ENCODE measurements around the gene ZNF597. TPM values are rescaled to one million over a fixed set of nuclear protein-coding genes. Genes with fewer than 3 reads are reported as not detected.
"Not testable (repeated sequence)": the region's sequence is repeated elsewhere in the genome, so short reads cannot be mapped to it uniquely, and the experiment has no call there.

ZNF597 gene
- polyA plus RNA-seq, 3 donors, result 3.9 to 4.1 (median 4.0) TPM

DNA sequence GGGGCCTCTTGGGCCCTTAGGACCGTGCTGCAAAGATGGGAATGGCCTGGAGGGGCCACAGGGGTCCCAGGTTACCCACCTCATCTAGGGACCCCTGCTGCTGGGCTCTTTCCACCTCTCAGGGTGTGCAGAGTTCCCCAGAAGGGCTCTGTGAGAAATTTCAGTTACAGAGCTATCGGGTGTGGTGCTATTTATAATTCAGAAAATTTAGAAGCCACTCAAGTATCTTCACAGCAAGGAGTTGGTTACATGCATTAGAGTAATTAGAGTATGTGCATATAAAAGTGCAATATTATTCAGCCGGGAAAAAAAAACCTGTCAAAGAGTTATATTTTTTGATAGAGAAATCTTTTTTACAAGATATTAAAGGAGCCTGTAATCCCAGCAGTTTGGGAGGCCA lies 33.1 kb upstream of the ZNF597 start:
- DNase-seq (ENCODE audit: low read depth in 3 of 3, low spot score in 2 of 3), result no peak

DNA sequence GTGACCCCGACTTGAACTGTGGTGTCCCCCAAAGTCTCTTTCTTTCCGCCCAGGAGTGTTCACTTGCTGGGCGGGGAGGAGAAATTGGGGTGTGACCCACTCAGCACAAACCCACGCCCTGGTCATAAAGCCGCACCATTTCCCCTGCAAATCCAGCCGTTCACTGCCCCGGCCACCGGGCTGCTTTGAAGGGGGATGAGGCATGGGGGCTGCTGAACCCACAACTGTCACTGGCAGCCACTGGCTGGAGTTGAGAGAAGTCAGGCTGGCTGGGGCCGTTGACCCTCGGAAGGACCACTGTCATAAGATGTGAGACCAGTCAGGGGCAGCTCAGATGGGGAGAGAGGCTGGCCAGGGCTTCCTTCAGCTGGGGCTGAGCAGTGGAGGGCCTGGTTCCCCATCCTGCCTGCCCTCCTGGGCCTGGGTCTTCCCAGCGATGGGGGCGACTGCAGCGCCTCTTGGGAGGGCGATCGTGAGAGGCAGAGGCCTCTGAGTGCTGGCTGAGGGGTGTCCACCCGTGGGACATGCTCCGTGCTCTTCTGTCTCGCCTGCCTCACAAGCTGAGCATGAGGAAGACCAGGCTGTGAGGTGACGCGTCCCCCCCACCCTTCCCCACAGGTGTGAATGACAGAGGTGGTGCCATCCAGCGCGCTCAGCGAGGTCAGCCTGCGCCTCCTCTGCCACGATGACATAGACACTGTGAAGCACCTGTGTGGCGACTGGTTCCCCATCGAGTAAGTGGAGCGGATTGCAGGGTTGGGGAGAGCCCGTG lies 32.5 kb upstream of the ZNF597 start:
- DNase-seq (ENCODE audit: low read depth in 3 of 3, low spot score in 2 of 3), result no peak

- DNase-seq (ENCODE audit: low read depth in 3 of 3, low spot score in 2 of 3), result not testable (repeated sequence)
Observed at GRCh38 chr16:3474870-3475269, 31.6 kb upstream of the ZNF597 start.

GRCh38 chr16:3474136-3474779 lies 31.0 kb upstream of the ZNF597 start:
- no peak for DNase-seq (ENCODE audit: low read depth in 3 of 3, low spot score in 2 of 3)

DNA sequence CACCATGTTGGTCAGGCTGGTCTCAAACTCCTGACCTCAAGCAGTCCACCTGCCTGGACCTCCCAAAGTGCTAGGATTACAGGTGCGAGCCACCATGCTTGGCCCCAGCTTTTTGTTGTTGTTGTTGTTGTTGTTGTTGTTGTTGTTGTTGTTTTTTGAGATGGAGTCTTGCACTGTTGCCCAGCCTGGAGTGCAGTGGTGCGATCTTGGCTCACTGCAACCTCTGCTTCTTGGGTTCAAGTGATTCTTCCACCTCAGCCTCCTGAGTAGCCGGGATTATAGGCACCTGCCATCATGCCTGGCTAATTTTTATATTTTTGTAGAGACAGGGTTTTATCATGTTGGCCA lies 30.3 kb upstream of the ZNF597 start:
- DNase-seq (ENCODE audit: low read depth in 3 of 3, low spot score in 2 of 3), result not testable (repeated sequence)

DNA sequence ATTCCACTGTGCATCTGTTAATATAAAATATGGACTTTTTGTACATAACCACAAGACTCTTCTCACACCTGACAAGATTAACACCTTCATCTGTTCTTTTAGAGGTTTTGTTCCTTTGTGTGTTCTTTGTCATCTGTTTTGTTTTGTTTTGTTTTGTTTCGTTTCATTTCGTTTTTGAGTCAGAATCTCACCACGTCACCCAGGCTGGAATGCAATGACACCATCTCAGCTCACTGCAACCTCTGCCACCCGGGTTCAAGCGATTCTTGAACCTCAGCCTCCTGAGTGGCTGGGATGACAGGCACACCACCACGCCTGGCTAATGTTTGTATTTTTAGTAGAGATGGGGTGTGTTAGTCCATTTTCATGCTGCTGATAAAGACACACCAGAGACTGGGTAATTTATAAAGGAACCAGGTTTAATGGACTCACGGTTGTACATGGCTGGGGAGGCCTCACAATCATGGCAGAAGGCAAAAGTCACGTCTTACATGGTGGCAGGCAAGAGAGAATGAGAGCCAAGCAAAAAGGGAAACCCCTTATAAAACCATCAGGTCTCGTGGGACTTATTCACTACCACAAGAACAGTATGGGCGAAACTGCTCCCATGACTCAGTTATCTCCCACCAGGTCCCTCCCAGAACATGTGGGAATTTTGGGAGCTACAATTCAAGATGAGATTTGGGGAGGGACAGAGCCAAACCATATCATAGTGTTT lies 29.7 kb upstream of the ZNF597 start:
- DNase-seq (ENCODE audit: low read depth in 3 of 3, low spot score in 2 of 3), result no peak

- DNase-seq (ENCODE audit: low read depth in 3 of 3, low spot score in 2 of 3), result no peak
Observed at GRCh38 chr16:3471518-3472176, 28.3 kb upstream of the ZNF597 start.

GRCh38 chr16:3470723-3471122 lies 27.4 kb upstream of the ZNF597 start:
- no peak for DNase-seq (ENCODE audit: low read depth in 3 of 3, low spot score in 2 of 3)

DNA sequence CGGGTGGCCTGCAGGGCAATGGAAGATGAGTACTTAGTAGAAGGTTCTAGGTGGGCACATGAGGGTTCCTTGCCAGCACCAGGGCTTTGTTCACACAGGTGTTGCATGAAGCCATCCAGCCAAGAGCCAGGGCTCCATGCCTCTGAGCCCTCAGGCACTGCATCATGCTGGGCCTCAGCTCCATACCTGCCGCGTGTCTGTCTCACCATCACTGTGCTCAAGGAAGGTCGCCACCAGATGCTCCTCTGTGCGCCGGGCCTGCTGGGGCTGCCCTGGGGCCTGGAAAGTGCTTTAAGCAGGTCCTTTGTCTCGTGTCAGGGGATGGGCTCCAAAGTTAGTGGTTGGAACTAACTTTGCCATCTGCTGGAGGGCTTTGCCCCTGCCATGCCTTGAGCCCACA lies 26.4 kb upstream of the ZNF597 start:
- DNase-seq (ENCODE audit: low read depth in 3 of 3, low spot score in 2 of 3), result no peak

- no peak for DNase-seq (ENCODE audit: low read depth in 3 of 3, low spot score in 2 of 3)
Observed at GRCh38 chr16:3468501-3468900, 25.2 kb upstream of the ZNF597 start.

DNA sequence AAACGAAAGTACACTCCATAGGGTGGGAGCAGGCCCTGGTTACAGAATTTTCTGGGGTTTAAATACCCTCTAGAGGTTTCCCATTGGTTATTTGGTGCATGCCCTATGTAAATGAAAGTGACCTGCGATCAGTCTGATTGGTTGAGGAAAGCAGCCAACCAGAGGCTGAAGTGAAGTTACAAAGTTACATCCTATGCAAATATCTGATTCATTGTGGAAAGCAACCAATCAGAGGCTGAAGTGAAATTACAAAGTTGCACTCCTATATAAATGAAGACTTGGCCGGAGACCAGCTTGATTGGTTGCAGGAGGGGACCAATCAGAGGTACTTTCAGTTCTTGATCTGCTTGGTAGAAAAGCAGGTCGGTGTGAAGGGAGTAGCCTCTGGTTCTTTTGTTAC lies 24.6 kb upstream of the ZNF597 start:
- no peak for DNase-seq (ENCODE audit: low read depth in 3 of 3, low spot score in 2 of 3)

GRCh38 chr16:3467182-3467581 lies 23.9 kb upstream of the ZNF597 start:
- DNase-seq (ENCODE audit: low read depth in 3 of 3, low spot score in 2 of 3), result no peak

GRCh38 chr16:3465911-3466584 lies 22.7 kb upstream of the ZNF597 start:
- DNase-seq (ENCODE audit: low read depth in 3 of 3, low spot score in 2 of 3), result no peak

DNA sequence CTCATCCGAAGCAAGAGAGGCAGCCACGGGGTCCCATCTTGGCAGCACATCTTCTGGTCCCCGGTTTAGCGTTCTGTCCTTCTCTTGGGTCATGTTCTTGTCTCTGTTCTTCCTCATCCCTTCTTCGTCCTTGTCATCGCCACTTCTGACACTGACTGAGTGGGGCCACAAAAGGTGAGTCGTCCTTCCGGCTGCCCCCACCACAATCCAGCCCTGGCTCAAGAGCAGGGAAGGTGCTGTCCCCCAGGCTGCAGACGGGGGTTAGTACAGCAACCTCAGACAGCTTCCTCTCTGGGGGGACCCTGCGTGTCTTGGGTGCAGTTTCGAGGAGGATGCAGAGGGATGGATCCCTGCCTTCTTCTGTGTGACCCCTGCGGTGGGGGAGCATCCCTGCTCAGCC lies 22.0 kb upstream of the ZNF597 start:
- DNase-seq (ENCODE audit: low read depth in 3 of 3, low spot score in 2 of 3), result no peak

DNA sequence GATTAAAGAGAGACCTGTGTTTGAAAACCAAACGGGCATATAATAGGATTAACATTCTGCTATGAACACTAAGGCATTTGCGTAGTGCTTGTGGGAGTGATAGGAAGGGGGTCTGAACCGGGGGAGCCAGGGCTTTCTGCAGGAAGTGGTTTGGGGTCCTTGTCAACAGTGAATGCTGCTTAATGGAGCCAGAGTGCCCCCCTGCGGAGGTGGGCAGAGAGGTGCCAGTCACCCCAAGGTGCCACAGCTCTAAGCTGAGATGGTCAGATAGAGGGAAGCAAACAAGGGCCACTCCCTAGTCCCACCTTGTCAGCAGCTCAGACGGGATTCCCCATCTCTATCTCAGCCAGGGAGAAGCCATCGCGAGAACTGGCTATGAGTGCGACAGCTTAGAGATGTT lies 17.8 kb upstream of the ZNF597 start:
- DNase-seq (ENCODE audit: low read depth in 3 of 3, low spot score in 2 of 3), result no peak

- DNase-seq (ENCODE audit: low read depth in 3 of 3, low spot score in 2 of 3), result no peak
Observed at GRCh38 chr16:3460585-3460984, 17.3 kb upstream of the ZNF597 start.

- no peak for DNase-seq (ENCODE audit: low read depth in 3 of 3, low spot score in 2 of 3)
Observed at GRCh38 chr16:3460121-3460520, 16.8 kb upstream of the ZNF597 start.

DNA sequence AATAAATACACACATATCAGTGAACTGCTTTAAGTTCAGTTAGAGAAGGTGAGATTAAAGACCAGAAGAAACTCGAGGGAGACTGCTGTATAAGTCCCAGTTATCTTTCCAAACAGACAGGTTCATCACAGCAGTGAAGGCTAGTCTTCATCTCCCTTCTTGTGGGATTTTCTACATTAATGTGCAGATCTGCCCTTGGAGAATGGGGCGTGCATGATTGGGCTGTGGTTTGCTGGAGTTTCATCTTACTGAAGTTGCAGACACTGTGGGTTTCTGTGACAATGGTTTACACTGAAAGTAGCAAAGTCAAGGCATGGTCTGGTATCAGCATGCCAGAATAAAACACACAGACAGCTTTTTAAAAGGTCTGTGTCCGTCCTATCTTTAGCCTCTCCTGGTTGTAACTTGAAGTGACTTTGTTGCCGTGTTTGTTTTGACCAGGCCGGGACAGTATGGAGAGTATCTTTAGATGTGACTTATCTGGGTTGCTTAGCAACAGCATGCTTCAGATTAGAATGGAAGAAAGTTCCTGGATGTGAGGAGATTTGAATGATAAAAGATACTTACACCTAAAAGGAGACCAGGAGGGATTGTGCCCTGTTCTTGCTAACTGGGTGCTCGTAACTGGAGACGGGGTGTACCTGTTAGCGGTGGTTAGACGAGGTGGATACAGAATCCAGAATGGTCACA lies 16.2 kb upstream of the ZNF597 start:
- DNase-seq (ENCODE audit: low read depth in 3 of 3, low spot score in 2 of 3), result no peak

DNA sequence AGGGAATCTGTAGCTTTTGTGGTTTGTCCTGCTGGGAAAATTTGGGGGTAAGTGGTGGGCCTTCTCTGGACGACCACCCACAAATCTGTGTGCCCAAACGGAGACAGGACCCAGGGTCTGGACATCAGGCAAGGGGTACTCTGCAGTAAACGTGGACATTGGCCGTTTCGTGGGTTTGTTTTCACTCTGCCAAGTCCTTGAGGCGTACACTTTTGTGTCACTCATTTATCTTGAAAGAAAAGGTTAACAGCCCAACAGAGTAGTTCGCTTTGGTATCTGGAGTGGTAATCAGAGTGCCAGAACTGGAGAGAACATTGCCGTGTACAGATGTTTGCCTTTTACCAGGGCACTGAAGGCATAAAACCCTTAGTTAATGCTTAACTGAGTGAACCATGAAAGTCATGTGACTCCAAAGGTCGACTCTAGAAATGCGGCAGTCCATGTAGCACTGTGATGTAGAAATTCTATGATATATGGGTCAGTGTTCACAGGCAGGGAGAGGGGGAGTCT lies 15.6 kb upstream of the ZNF597 start:
- DNase-seq (ENCODE audit: low read depth in 3 of 3, low spot score in 2 of 3), result peak in 1 of 3 donors; percentile 41

DNA sequence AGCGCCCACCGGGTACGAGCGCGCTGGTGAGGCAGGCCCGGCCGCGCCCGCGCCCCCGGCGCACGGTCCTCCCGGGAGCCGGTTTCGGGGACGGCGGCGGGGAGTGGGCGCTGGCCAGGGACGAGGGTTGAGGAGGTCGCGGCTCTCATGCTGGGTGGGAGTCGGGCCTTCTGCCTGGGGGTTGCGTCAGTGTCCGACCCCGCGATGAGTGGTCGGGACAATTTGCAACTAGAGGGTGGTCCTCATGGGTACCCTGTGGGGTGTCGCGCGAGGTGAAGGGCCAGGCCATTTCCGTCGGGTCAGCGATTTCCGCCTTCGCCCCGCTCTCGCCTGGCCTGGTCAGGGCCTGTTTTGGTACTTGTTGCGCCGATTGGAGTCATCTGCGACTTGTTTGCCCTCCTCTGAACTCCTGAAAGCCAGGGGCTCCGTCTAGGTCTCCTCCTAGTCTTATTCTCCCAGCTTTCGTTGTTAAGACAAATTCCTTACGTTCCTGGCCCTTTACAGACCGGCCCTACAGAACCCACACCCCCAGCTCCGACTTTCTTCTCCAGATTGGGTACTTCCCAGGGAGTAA lies 15.1 kb upstream of the ZNF597 start:
- DNase-seq (ENCODE audit: low read depth in 3 of 3, low spot score in 2 of 3), result peak in 1 of 3 donors; percentile 31

Measured in right renal cortex interstitium (tissue), 3 donors.